GM23338 (cell line): ENCODE measurements around the gene EIF2B1. TPM values are rescaled to one million over a fixed set of nuclear protein-coding genes. Genes with fewer than 3 reads are reported as not detected.

Experiments
- ATAC-seq: fragments of 200-7000 bp; cut with Tn5 transposase; 3 replicates; pipeline ENCODE4 v1.9.1; 2020
- DNase-seq: peaks from one replicate; pipeline ENCODE4 v3.0.0-alpha.2; 2015; ENCODE audit warnings: low spot score
- H2AFZ ChIP-seq: fragments of 200-600 bp; sonication (generic); 2 replicates; pipeline ENCODE4 v1.8.0; 2016; ENCODE audit warnings: antibody characterized with exemption, mild to moderate bottlenecking, moderate library complexity
- H3F3A ChIP-seq: fragments of 200-600 bp; sonication (generic); replicated peaks from 2 replicates; pipeline ENCODE4 v1.8.0; 2017; ENCODE audit warnings: antibody characterized with exemption, mixed run types, low read depth
- H3K27ac ChIP-seq: fragments of 200-600 bp; sonication (generic); 2 replicates; pipeline ENCODE4 v1.6.1; 2016; ENCODE audit warnings: low read depth
- H3K27me3 ChIP-seq: fragments of 200-600 bp; sonication (generic); 2 replicates; pipeline ENCODE4 v1.8.0; 2016; ENCODE audit warnings: mild to moderate bottlenecking, mixed run types, moderate library complexity; ENCODE audit not compliant: insufficient read depth
- H3K36me3 ChIP-seq: fragments of 200-600 bp; sonication (generic); 2 replicates; pipeline ENCODE4 v1.8.0; 2016; ENCODE audit warnings: mild to moderate bottlenecking; ENCODE audit not compliant: insufficient read depth
- H3K4me1 ChIP-seq: fragments of 200-600 bp; sonication (generic); 2 replicates; pipeline ENCODE4 v1.8.0; 2016; ENCODE audit warnings: mild to moderate bottlenecking, moderate library complexity; ENCODE audit not compliant: insufficient read depth
- H3K4me2 ChIP-seq: fragments of 200-600 bp; sonication (generic); 2 replicates; pipeline ENCODE4 v1.7.1; 2017; ENCODE audit warnings: mixed run types
- H3K4me3 ChIP-seq: fragments of 200-600 bp; sonication (generic); 2 replicates; pipeline ENCODE4 v1.6.1; 2016; ENCODE audit warnings: mixed run types
- H3K79me2 ChIP-seq: fragments of 200-600 bp; sonication (generic); replicated peaks from 2 replicates; pipeline ENCODE4 v1.8.0; 2017; ENCODE audit warnings: mild to moderate bottlenecking; ENCODE audit not compliant: insufficient read depth
- H3K9me2 ChIP-seq: fragments of 200-600 bp; sonication (generic); 2 replicates; pipeline ENCODE4 v1.8.0; 2017; ENCODE audit not compliant: insufficient read depth
- H4K20me1 ChIP-seq: fragments of 200-600 bp; sonication (generic); replicated peaks from 2 replicates; pipeline ENCODE4 v1.8.0; 2017; ENCODE audit warnings: mild to moderate bottlenecking; ENCODE audit not compliant: insufficient read depth
- H3K27ac Mint-ChIP-seq: 2 replicates; pipeline ENCODE4 v1.8.0; 2020; ENCODE audit warnings: inconsistent platforms, mild to moderate bottlenecking, moderate library complexity, mixed read lengths
- H3K27me3 Mint-ChIP-seq: 3 replicates; pipeline ENCODE4 v1.8.0; 2022; ENCODE audit warnings: low read depth, mild to moderate bottlenecking, moderate library complexity, mixed read lengths, inconsistent platforms; ENCODE audit not compliant: insufficient read depth, poor library complexity
- H3K36me3 Mint-ChIP-seq: 3 replicates; pipeline ENCODE4 v1.8.0; 2021; ENCODE audit warnings: low read depth, mild to moderate bottlenecking, inconsistent platforms, moderate library complexity, mixed read lengths
- H3K4me1 Mint-ChIP-seq: 3 replicates; pipeline ENCODE4 v1.8.0; 2020; ENCODE audit warnings: mild to moderate bottlenecking, inconsistent platforms, mixed read lengths
- H3K4me3 Mint-ChIP-seq: 3 replicates; pipeline ENCODE4 v1.8.0; 2021; ENCODE audit warnings: moderate library complexity, mild to moderate bottlenecking, inconsistent platforms, mixed read lengths
- H3K9me3 Mint-ChIP-seq: 3 replicates; pipeline ENCODE4 v1.8.0; 2020; ENCODE audit warnings: moderate library complexity, mild to moderate bottlenecking, inconsistent platforms, mixed read lengths
- CREB1 ChIP-seq: fragments of 250-450 bp; sonication (Bioruptor Pico); IDR thresholded peaks from 2 replicates; pipeline ENCODE4 v1.5.0; 2020; ENCODE audit warnings: low read depth, mild to moderate bottlenecking, moderate library complexity
- EZH2phosphoT487 ChIP-seq: fragments of 200-600 bp; sonication (generic); IDR thresholded peaks from one replicate; pipeline ENCODE4 v1.8.1; 2018; ENCODE audit warnings: antibody characterized with exemption; ENCODE audit not compliant: unreplicated experiment
- POLR2AphosphoS5 ChIP-seq: IDR thresholded peaks from 2 replicates; pipeline ENCODE4 v1.6.1; 2016; ENCODE audit warnings: antibody characterized with exemption, low read depth
- ZNF114 ChIP-seq: fragments of 250-450 bp; sonication (Bioruptor Pico); IDR thresholded peaks from 2 replicates; pipeline ENCODE4 v1.5.0; 2020; ENCODE audit warnings: mild to moderate bottlenecking, moderate library complexity
- ZNF462 ChIP-seq: fragments of 250-450 bp; sonication (Bioruptor Pico); IDR thresholded peaks from 2 replicates; pipeline ENCODE4 v1.5.0; 2020; ENCODE audit warnings: mild to moderate bottlenecking, moderate library complexity
- polyA plus RNA-seq: library from polyadenylated mRNA; unstranded; fragments of >200 nt; fragmentation: Nextera tagmentation; extraction: Ambion mirVana; gene quantifications from 2 replicates; pipeline ENCODE4 v1.2.1, GENCODE V29; 2016
- total RNA-seq: library from RNA; depleted of rRNA; stranded (reverse); fragments of >200 nt; shearing (Covaris generic); gene quantifications from 2 replicates; pipeline ENCODE4 v1.2.3, GENCODE V29; 2014

Gene EIF2B1
- total and polyA plus RNA-seq, 2 experiments from 2014 or later = 33.5 to 117 TPM

- no peak for TF ChIP-seq ZNF462 (CRISPR knock-in tag)
Observed at GRCh38 chr12:123591702-123592481, 41.6 kb downstream of the EIF2B1 start (continued).

- Mint-ChIP-seq H3K4me1 (peaks cover 10% of the 10 kb centered on the region), H3K9me3 (peaks cover 2% of the 10 kb centered on the region; the same call in 1 of the 3 replicates), H3K27me3 (peaks cover 10% of the 10 kb centered on the region), H3K4me3 (no peak overlapping the region), H3K27ac (no peak overlapping the region), H3K36me3 (peaks cover 9% of the 10 kb centered on the region; the same call in 2 of the 3 replicates)
- H3K4me3 ChIP-seq = no peak overlapping the region
- DNase-seq (no peak), ATAC-seq (no peak)
- H3K27me3 ChIP-seq = no peaks in the 10 kb centered on the region; the same call in 1 of the 2 replicates
- H4K20me1 ChIP-seq = peaks cover 13% of the 10 kb centered on the region; the same call in 1 of the 2 replicates
- peaks cover 28% of the 10 kb centered on the region for H3K79me2 ChIP-seq
- no peak overlapping the region for H2AFZ ChIP-seq
- H3F3A ChIP-seq = peaks cover 3% of the 10 kb centered on the region; the same call in 1 of the 2 replicates
- H3K36me3 ChIP-seq = no peaks in the 10 kb centered on the region
- H3K27ac ChIP-seq = no peak overlapping the region
- H3K4me2 ChIP-seq = no peak overlapping the region
- H3K9me2 ChIP-seq = no peaks in the 10 kb centered on the region
- peaks cover 6% of the 10 kb centered on the region for H3K4me1 ChIP-seq
- TF ChIP-seq CREB1 (CRISPR knock-in tag) (no peak), ZNF462 (CRISPR knock-in tag) (no peak), ZNF114 (CRISPR knock-in tag) (no peak), POLR2AphosphoS5 (no peak), EZH2phosphoT487 (no peak)
Observed at GRCh38 chr12:123580772-123581171, 52.7 kb downstream of the EIF2B1 start.
